ENCODE results near the gene NDUFC2.

DNA sequence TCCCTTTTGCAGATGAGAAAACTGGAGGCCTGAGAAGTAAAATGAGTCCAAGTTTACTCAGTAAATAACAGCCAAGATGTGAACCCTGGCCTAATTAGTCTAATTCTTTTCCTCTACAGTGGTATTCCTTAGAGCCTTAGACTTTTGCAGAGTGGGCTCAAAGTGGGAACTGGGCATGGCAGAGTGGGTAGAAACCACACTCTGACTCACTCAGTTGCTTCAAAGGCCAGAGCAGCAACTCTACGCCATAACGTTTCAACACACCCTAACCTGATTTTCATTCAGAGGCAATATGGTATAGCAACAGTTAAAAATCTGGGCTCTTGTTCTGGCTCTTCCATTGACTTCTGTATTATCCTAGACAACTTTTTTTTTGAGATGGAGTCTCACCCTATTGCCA, 13.2 kb downstream of the NDUFC2 start:
- TF ChIP-seq ZFP3 (CRISPR knock-in tag; IDR thresholded peaks at IDR 0.05) (no peak), BACH2 (CRISPR knock-in tag; IDR thresholded peaks at IDR 0.05; ENCODE audit: borderline replicate concordance) (no peak), CSDC2 (CRISPR knock-in tag; IDR thresholded peaks at IDR 0.05) (no peak), ZC3H10 (CRISPR knock-in tag; IDR thresholded peaks at IDR 0.05) (no peak), RARB (CRISPR knock-in tag; IDR thresholded peaks at IDR 0.05) (no peak)
- TF ChIP-seq, protein P1, sequence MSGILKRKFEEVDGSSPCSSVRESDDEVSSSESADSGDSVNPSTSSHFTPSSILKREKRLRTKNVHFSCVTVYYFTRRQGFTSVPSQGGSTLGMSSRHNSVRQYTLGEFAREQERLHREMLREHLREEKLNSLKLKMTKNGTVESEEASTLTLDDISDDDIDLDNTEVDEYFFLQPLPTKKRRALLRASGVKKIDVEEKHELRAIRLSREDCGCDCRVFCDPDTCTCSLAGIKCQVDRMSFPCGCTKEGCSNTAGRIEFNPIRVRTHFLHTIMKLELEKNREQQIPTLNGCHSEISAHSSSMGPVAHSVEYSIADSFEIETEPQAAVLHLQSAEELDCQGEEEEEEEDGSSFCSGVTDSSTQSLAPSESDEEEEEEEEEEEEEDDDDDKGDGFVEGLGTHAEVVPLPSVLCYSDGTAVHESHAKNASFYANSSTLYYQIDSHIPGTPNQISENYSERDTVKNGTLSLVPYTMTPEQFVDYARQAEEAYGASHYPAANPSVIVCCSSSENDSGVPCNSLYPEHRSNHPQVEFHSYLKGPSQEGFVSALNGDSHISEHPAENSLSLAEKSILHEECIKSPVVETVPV (CRISPR knock-in tag; IDR thresholded peaks at IDR 0.05): no peak
